ENCODE measurements around the gene CHAT. TPM values are rescaled to one million over a fixed set of nuclear protein-coding genes. Genes with fewer than 3 reads are reported as not detected.

The CHAT gene
- total and polyA plus RNA-seq, 2 experiments from 2014 or later: not detected

GRCh38 chr10:49602380-49603023, 11.3 kb upstream of the CHAT start:
- Histone ChIP-seq H3K9me2 (ENCODE audit: insufficient read depth) (no peaks in the 10 kb centered on the region), H4K20me1 (ENCODE audit: insufficient read depth) (no peaks in the 10 kb centered on the region), H3K79me2 (ENCODE audit: insufficient read depth) (no peaks in the 10 kb centered on the region), H3K27ac (no peak overlapping the region), H3K9ac (no peak overlapping the region), H3K4me1 (ENCODE audit: insufficient read depth) (peaks cover 17% of the 10 kb centered on the region), H3K36me3 (ENCODE audit: low read depth) (no peaks in the 10 kb centered on the region), H2AFZ (no peak overlapping the region), H3K9me3 (ENCODE audit: low read depth) (no peaks in the 10 kb centered on the region), H3K27me3 (replicated peaks; ENCODE audit: insufficient read depth) (peaks cover 23% of the 10 kb centered on the region), H3K4me2 (ENCODE audit: unreplicated experiment) (no peak overlapping the region), H3F3A (ENCODE audit: insufficient read depth) (no peaks in the 10 kb centered on the region), H3K4me3 (no peak overlapping the region)
- TF ChIP-seq EZH2 (IDR thresholded peaks at IDR 0.05; ENCODE audit: insufficient read depth, poor library complexity, severe bottlenecking) (no peak), EZH2phosphoT487 (IDR thresholded peaks at IDR 0.05; ENCODE audit: insufficient read depth, low read depth) (no peak)
- DNase-seq: no peak
- WGBS, 2 experiments (ENCODE audit: low coverage in 1 of 2, low lambda C conversion rate in 2 of 2, missing lambda C conversion rate in 2 of 2): 45 to 52% methylated on average over 2 of the region's 2 CpGs
- in situ Hi-C loops (cut with MboI): no loop called here

DNA sequence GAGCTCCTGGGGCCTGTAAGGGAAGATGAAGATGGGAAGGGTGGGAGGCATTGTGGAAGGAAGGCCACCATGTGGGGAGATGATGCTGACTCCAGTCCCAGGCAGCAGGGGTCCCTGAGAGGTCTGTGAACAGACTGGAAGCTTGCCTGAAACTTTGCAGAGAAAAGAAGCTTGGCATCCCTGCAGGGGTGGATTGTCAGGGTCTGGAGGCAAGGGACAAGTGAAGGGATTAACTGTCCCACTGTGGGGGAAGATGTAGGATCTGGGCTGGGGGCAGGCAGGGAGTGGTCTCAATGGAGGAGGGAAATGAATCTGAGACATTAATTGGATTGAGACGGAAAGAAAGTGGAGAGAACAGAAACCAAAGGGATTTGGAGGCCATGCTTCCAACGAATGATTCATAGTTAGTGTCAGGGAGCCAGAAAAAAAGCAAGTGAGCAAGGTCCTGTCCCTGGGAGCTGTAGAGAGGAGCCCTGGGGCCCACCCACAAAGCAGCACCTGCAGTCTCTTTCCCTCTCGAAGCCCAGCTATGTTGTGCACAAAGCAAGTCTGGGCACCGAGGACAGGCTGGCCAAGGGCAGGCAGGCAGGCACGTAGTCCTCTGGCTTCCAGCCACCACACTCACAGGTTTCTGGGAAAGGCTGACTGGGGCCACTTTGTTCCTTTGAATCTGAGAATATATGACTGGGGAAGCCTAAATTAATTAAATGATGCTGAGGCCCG, 8.5 kb upstream of the CHAT start:
- in situ Hi-C loops (cut with MboI): no loop called here
- H2AFZ ChIP-seq: no peak overlapping the region
- DNase-seq: no peak
- no peak overlapping the region for H3K4me2 ChIP-seq (ENCODE audit: unreplicated experiment)
- no peak overlapping the region for H3K4me3 ChIP-seq
- H3K9me3 ChIP-seq (ENCODE audit: low read depth): no peaks in the 10 kb centered on the region
- no peaks in the 10 kb centered on the region for H3K79me2 ChIP-seq (ENCODE audit: insufficient read depth)
- no peak overlapping the region for H3K9ac ChIP-seq
- no peaks in the 10 kb centered on the region for H3K36me3 ChIP-seq (ENCODE audit: low read depth)
- H4K20me1 ChIP-seq (ENCODE audit: insufficient read depth): no peaks in the 10 kb centered on the region
- no peaks in the 10 kb centered on the region for H3K9me2 ChIP-seq (ENCODE audit: insufficient read depth)
- no peak for TF ChIP-seq EZH2 (IDR thresholded peaks at IDR 0.05; ENCODE audit: insufficient read depth, poor library complexity, severe bottlenecking)
- H3K27ac ChIP-seq: no peak overlapping the region
- H3F3A ChIP-seq (ENCODE audit: insufficient read depth): no peaks in the 10 kb centered on the region
- H3K27me3 ChIP-seq (replicated peaks; ENCODE audit: insufficient read depth): peaks cover 49% of the 10 kb centered on the region
- 27 to 38% methylated on average over 6 of the region's 6 CpGs for WGBS, 2 experiments (ENCODE audit: low coverage in 1 of 2, low lambda C conversion rate in 2 of 2, missing lambda C conversion rate in 2 of 2)
- H3K4me1 ChIP-seq (ENCODE audit: insufficient read depth): peaks cover 16% of the 10 kb centered on the region

GRCh38 chr10:49605939-49606509, 7.8 kb upstream of the CHAT start:
- no peak overlapping the region for H3K4me2 ChIP-seq (ENCODE audit: unreplicated experiment)
- H3K36me3 ChIP-seq (ENCODE audit: low read depth): no peaks in the 10 kb centered on the region
- H2AFZ ChIP-seq: no peak overlapping the region
- H3K27ac ChIP-seq: no peak overlapping the region
- in situ Hi-C loops (cut with MboI): no loop called here
- H3K27me3 ChIP-seq (replicated peaks; ENCODE audit: insufficient read depth): peaks cover 53% of the 10 kb centered on the region
- H3F3A ChIP-seq (ENCODE audit: insufficient read depth): no peaks in the 10 kb centered on the region
- H3K4me3 ChIP-seq: no peak overlapping the region
- WGBS, 2 experiments (ENCODE audit: low coverage in 1 of 2, low lambda C conversion rate in 2 of 2, missing lambda C conversion rate in 2 of 2): 16 to 38% methylated on average over 1 to 3 of the region's 3 CpGs
- no peaks in the 10 kb centered on the region for H4K20me1 ChIP-seq (ENCODE audit: insufficient read depth)
- no peak overlapping the region for H3K9ac ChIP-seq
- H3K9me2 ChIP-seq (ENCODE audit: insufficient read depth): no peaks in the 10 kb centered on the region
- H3K9me3 ChIP-seq (ENCODE audit: low read depth): no peaks in the 10 kb centered on the region
- no peak for DNase-seq
- H3K4me1 ChIP-seq (ENCODE audit: insufficient read depth): peaks cover 10% of the 10 kb centered on the region; the same call in 1 of the 2 replicates
- TF ChIP-seq EZH2phosphoT487 (IDR thresholded peaks at IDR 0.05; ENCODE audit: insufficient read depth, low read depth): no peak
- no peak for TF ChIP-seq EZH2 (IDR thresholded peaks at IDR 0.05; ENCODE audit: insufficient read depth, poor library complexity, severe bottlenecking)
- no peaks in the 10 kb centered on the region for H3K79me2 ChIP-seq (ENCODE audit: insufficient read depth)

GRCh38 chr10:49606981-49607535, 6.8 kb upstream of the CHAT start:
- WGBS, 2 experiments (ENCODE audit: low coverage in 1 of 2, low lambda C conversion rate in 2 of 2, missing lambda C conversion rate in 2 of 2): 3 to 4% methylated on average over 21 to 22 of the region's 22 CpGs
- Histone ChIP-seq H2AFZ (no peak overlapping the region), H3K4me2 (ENCODE audit: unreplicated experiment) (no peak overlapping the region), H3K36me3 (ENCODE audit: low read depth) (no peaks in the 10 kb centered on the region), H3K79me2 (ENCODE audit: insufficient read depth) (no peaks in the 10 kb centered on the region), H3K9me2 (ENCODE audit: insufficient read depth) (no peaks in the 10 kb centered on the region), H3K4me3 (no peak overlapping the region), H3K9ac (no peak overlapping the region), H3K4me1 (ENCODE audit: insufficient read depth) (no peaks in the 10 kb centered on the region), H4K20me1 (ENCODE audit: insufficient read depth) (no peaks in the 10 kb centered on the region), H3K27ac (no peak overlapping the region), H3F3A (ENCODE audit: insufficient read depth) (no peaks in the 10 kb centered on the region), H3K27me3 (replicated peaks; ENCODE audit: insufficient read depth) (peaks cover 63% of the 10 kb centered on the region), H3K9me3 (ENCODE audit: low read depth) (no peaks in the 10 kb centered on the region)
- peak; percentile 77 for DNase-seq
- TF ChIP-seq EZH2 (IDR thresholded peaks at IDR 0.05; ENCODE audit: insufficient read depth, poor library complexity, severe bottlenecking) (no peak), EZH2phosphoT487 (IDR thresholded peaks at IDR 0.05; ENCODE audit: insufficient read depth, low read depth) (no peak)
- in situ Hi-C loops (cut with MboI): no loop called here
